ENCODE data around the gene ZNF281.

The ZNF281 gene

DNA sequence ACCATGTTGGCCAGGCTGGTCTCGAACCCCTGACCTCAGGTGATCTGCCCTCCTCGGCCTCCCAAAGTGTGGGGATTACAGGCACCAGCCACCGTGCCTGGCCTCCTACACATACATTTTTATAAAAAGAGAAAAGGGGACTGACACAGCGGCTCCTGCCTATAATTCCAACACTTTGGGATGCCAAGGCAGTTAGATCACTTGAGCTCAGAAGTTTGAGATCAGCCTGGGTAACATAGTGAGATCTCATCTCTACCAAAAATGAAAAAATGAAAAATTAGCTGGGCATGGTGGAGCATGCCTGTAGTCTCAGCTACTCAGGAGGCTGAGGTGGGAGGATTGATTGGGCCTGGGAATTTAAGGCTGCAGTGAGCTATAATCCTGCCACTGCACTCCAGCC, 23.4 kb downstream of the ZNF281 start:
- H3K4me1 Mint-ChIP-seq (ENCODE audit: low read depth) = no peaks in the 10 kb centered on the region
- H3K9me3 Mint-ChIP-seq = no peaks in the 10 kb centered on the region
- H3K36me3 Mint-ChIP-seq (ENCODE audit: low read depth) = no peaks in the 10 kb centered on the region
- no peak overlapping the region for H3K27ac Mint-ChIP-seq
- H3K4me3 Mint-ChIP-seq = no peak overlapping the region
- no peaks in the 10 kb centered on the region for H3K27me3 Mint-ChIP-seq

GRCh38 chr1:200384818-200385390, 24.9 kb downstream of the ZNF281 start:
- Mint-ChIP-seq H3K9me3 (no peaks in the 10 kb centered on the region), H3K36me3 (ENCODE audit: low read depth) (no peaks in the 10 kb centered on the region), H3K4me3 (no peak overlapping the region), H3K27me3 (no peaks in the 10 kb centered on the region), H3K27ac (no peak overlapping the region), H3K4me1 (ENCODE audit: low read depth) (peaks cover 8% of the 10 kb centered on the region)

- Mint-ChIP-seq H3K27me3 (no peaks in the 10 kb centered on the region), H3K9me3 (no peaks in the 10 kb centered on the region), H3K36me3 (ENCODE audit: low read depth) (no peaks in the 10 kb centered on the region), H3K4me1 (ENCODE audit: low read depth) (peaks cover 8% of the 10 kb centered on the region), H3K27ac (no peak overlapping the region), H3K4me3 (no peak overlapping the region)
Measured at GRCh38 chr1:200381256-200381984, 28.4 kb downstream of the ZNF281 start.

GRCh38 chr1:200380589-200381021, 29.2 kb downstream of the ZNF281 start:
- H3K4me3 Mint-ChIP-seq = no peak overlapping the region
- no peaks in the 10 kb centered on the region for H3K36me3 Mint-ChIP-seq (ENCODE audit: low read depth)
- no peaks in the 10 kb centered on the region for H3K9me3 Mint-ChIP-seq
- H3K27me3 Mint-ChIP-seq = no peaks in the 10 kb centered on the region
- H3K4me1 Mint-ChIP-seq (ENCODE audit: low read depth) = peaks cover 8% of the 10 kb centered on the region
- no peak overlapping the region for H3K27ac Mint-ChIP-seq

- no peaks in the 10 kb centered on the region for H3K36me3 Mint-ChIP-seq (ENCODE audit: low read depth)
- H3K27ac Mint-ChIP-seq = no peak overlapping the region
- no peak overlapping the region for H3K4me3 Mint-ChIP-seq
- peaks cover 8% of the 10 kb centered on the region for H3K4me1 Mint-ChIP-seq (ENCODE audit: low read depth)
- H3K27me3 Mint-ChIP-seq = no peaks in the 10 kb centered on the region
- H3K9me3 Mint-ChIP-seq = no peaks in the 10 kb centered on the region
Measured at GRCh38 chr1:200379940-200380588, 29.8 kb downstream of the ZNF281 start.

DNA sequence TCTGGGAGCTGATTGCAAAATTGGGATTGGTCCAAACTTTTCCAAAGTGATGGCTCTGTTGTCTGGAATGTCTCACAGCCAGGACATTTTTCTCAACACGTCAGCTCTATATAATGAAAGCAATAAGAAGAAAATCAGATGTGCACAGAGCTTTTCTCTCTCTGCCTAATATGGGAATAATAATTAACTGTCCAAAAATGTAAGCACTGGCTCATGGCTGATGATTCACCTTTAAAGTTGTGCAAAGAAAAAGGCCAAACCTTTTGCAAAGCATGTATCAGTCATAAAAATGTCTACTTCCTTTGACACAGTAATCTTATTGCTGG, 30.4 kb downstream of the ZNF281 start:
- H3K27ac Mint-ChIP-seq = no peak overlapping the region
- no peaks in the 10 kb centered on the region for H3K36me3 Mint-ChIP-seq (ENCODE audit: low read depth)
- no peaks in the 10 kb centered on the region for H3K9me3 Mint-ChIP-seq
- peaks cover 8% of the 10 kb centered on the region for H3K4me1 Mint-ChIP-seq (ENCODE audit: low read depth)
- H3K4me3 Mint-ChIP-seq = no peak overlapping the region
- no peaks in the 10 kb centered on the region for H3K27me3 Mint-ChIP-seq

DNA sequence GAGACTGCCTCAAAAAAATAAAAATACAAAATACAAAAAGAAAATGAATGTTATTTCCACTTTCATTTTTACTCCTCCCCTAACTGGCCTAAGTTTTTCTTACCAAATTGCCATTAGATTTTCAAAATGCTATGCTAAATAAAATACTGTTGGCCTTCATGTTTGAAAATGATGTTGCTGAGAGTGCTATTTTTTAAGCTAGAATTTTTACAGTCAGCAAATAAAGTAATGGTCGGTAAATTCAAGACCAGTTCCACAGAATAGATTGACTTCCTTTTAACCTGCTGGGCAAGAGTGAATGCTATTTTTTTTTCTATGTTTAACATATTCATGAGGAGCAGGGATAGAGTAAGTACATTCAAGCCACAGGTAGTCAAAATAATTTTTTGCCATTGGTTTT, 31.7 kb downstream of the ZNF281 start:
- Mint-ChIP-seq H3K9me3 (no peaks in the 10 kb centered on the region), H3K27ac (no peak overlapping the region), H3K27me3 (no peaks in the 10 kb centered on the region), H3K36me3 (ENCODE audit: low read depth) (no peaks in the 10 kb centered on the region), H3K4me3 (no peak overlapping the region), H3K4me1 (ENCODE audit: low read depth) (peaks cover 8% of the 10 kb centered on the region)

GRCh38 chr1:200376528-200376927, 33.3 kb downstream of the ZNF281 start:
- peaks cover 8% of the 10 kb centered on the region for H3K4me1 Mint-ChIP-seq (ENCODE audit: low read depth)
- H3K27ac Mint-ChIP-seq = no peak overlapping the region
- H3K9me3 Mint-ChIP-seq = no peaks in the 10 kb centered on the region
- H3K36me3 Mint-ChIP-seq (ENCODE audit: low read depth) = no peaks in the 10 kb centered on the region
- no peaks in the 10 kb centered on the region for H3K27me3 Mint-ChIP-seq
- no peak overlapping the region for H3K4me3 Mint-ChIP-seq

GRCh38 chr1:200374569-200375295, 35.1 kb downstream of the ZNF281 start:
- Mint-ChIP-seq H3K4me3 (no peak overlapping the region), H3K4me1 (ENCODE audit: low read depth) (no peaks in the 10 kb centered on the region), H3K27ac (no peak overlapping the region)

GRCh38 chr1:200373811-200374231, 36.0 kb downstream of the ZNF281 start:
- Mint-ChIP-seq H3K27me3 (no peaks in the 10 kb centered on the region), H3K4me1 (ENCODE audit: low read depth) (no peaks in the 10 kb centered on the region), H3K27ac (no peak overlapping the region)

More at GRCh38 chr1:200374569-200375295, 35.1 kb downstream of the ZNF281 start:
- H3K27me3 Mint-ChIP-seq = no peaks in the 10 kb centered on the region
- H3K36me3 Mint-ChIP-seq (ENCODE audit: low read depth) = peaks cover 3% of the 10 kb centered on the region
- no peaks in the 10 kb centered on the region for H3K9me3 Mint-ChIP-seq

GRCh38 chr1:200372885-200373181, 37.0 kb downstream of the ZNF281 start:
- peaks cover 4% of the 10 kb centered on the region for H3K36me3 Mint-ChIP-seq (ENCODE audit: low read depth)
- no peak overlapping the region for H3K27ac Mint-ChIP-seq
- H3K27me3 Mint-ChIP-seq = no peaks in the 10 kb centered on the region
- H3K9me3 Mint-ChIP-seq = no peaks in the 10 kb centered on the region
- no peak overlapping the region for H3K4me3 Mint-ChIP-seq
- no peaks in the 10 kb centered on the region for H3K4me1 Mint-ChIP-seq (ENCODE audit: low read depth)

More at GRCh38 chr1:200373811-200374231, 36.0 kb downstream of the ZNF281 start:
- H3K4me3 Mint-ChIP-seq = no peak overlapping the region
- no peaks in the 10 kb centered on the region for H3K9me3 Mint-ChIP-seq
- H3K36me3 Mint-ChIP-seq (ENCODE audit: low read depth) = peaks cover 4% of the 10 kb centered on the region

GRCh38 chr1:200372095-200372884, 37.5 kb downstream of the ZNF281 start:
- no peak overlapping the region for H3K27ac Mint-ChIP-seq
- no peaks in the 10 kb centered on the region for H3K27me3 Mint-ChIP-seq
- no peaks in the 10 kb centered on the region for H3K4me1 Mint-ChIP-seq (ENCODE audit: low read depth)
- no peak overlapping the region for H3K4me3 Mint-ChIP-seq
- H3K9me3 Mint-ChIP-seq = no peaks in the 10 kb centered on the region
- peaks cover 4% of the 10 kb centered on the region for H3K36me3 Mint-ChIP-seq (ENCODE audit: low read depth)

GRCh38 chr1:200369706-200370105, 40.1 kb downstream of the ZNF281 start:
- Mint-ChIP-seq H3K4me1 (ENCODE audit: low read depth) (no peaks in the 10 kb centered on the region), H3K36me3 (ENCODE audit: low read depth) (peaks cover 4% of the 10 kb centered on the region), H3K27me3 (no peaks in the 10 kb centered on the region), H3K27ac (no peak overlapping the region), H3K4me3 (no peak overlapping the region), H3K9me3 (no peaks in the 10 kb centered on the region)

DNA sequence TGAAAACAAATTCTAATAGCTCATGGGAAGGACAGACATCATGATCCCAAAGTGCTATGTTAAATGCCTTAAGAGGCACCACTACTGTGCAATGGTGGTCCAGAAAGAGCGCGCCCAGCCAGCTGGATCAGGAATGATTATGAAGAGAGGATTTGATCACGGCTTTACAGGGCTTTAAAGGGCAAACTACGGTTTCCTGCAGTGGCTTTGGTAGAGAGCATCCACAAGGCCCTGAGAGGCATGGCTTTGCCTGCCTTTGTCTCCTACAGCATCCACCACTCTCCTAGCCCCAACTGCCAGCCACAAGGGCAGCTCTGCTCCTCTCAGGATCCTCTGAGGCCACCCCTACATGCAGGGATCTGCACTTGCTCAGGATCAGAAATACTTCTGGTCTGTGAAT, 40.7 kb downstream of the ZNF281 start:
- H3K4me3 Mint-ChIP-seq = no peak overlapping the region
- no peaks in the 10 kb centered on the region for H3K27me3 Mint-ChIP-seq
- H3K4me1 Mint-ChIP-seq (ENCODE audit: low read depth) = no peaks in the 10 kb centered on the region
- no peak overlapping the region for H3K27ac Mint-ChIP-seq
- H3K9me3 Mint-ChIP-seq = no peaks in the 10 kb centered on the region
- peaks cover 4% of the 10 kb centered on the region for H3K36me3 Mint-ChIP-seq (ENCODE audit: low read depth)

Measured in stimulated activated naive CD8-positive, alpha-beta T cell treated with anti-CD3 and anti-CD28 coated beads, Interleukin-15, Interleukin-2, amounts not matched to agents 100 ng/mL and 50 ng/mL, for 24 hours (primary cell).